Natural killer cell (primary cell): ENCODE results near the gene HPD. TPM values are rescaled to one million over a fixed set of nuclear protein-coding genes. Genes with fewer than 3 reads are reported as not detected.

Experiments used
- ATAC-seq, 3 donors: fragments of 150-1000 bp in 2 of 3; fragments of 200-7000 bp in 1 of 3; cut with Tn5 transposase; 1 replicate in 1 of 3; 2 replicates in 2 of 3; pipeline ENCODE4 v1.10.0; 2021; ENCODE audit warnings: mild to moderate bottlenecking in 2 of 3, moderate library complexity in 2 of 3
- DNase-seq, 2 donors: peaks; one replicate each; pipeline versions ENCODE4 v3.0.0 to v3.0.0-alpha.2; 2013 to 2021; ENCODE audit warnings: mixed read lengths in 1 of 2
- H3K27ac ChIP-seq: one replicate; pipeline ENCODE4 v1.5.1; 2013; ENCODE audit warnings: mild to moderate bottlenecking, low read length
- H3K27me3 ChIP-seq: one replicate; pipeline ENCODE4 v1.6.1; 2013; ENCODE audit warnings: low read length; ENCODE audit not compliant: control insufficient read depth, insufficient read depth
- H3K36me3 ChIP-seq: one replicate; pipeline ENCODE4 v1.6.1; 2013; ENCODE audit warnings: low read length; ENCODE audit not compliant: control insufficient read depth, insufficient read depth
- H3K4me1 ChIP-seq: one replicate; pipeline ENCODE4 v1.6.1; 2013; ENCODE audit warnings: low read length; ENCODE audit not compliant: control insufficient read depth, insufficient read depth
- H3K4me3 ChIP-seq: one replicate; pipeline ENCODE4 v1.5.1; 2013; ENCODE audit warnings: low read length
- H3K9me3 ChIP-seq: one replicate; pipeline ENCODE4 v1.6.1; 2013; ENCODE audit warnings: low read length; ENCODE audit not compliant: control insufficient read depth, insufficient read depth
- H3K27ac Mint-ChIP-seq, 2 donors: one replicate each; pipeline ENCODE4 v1.8.0; 2022; ENCODE audit warnings: mild to moderate bottlenecking in 2 of 2, mixed read lengths in 2 of 2, moderate library complexity in 1 of 2
- H3K27me3 Mint-ChIP-seq, 2 donors: one replicate each; pipeline ENCODE4 v1.8.0; 2022; ENCODE audit warnings: low read depth in 2 of 2, mixed read lengths in 2 of 2
- H3K36me3 Mint-ChIP-seq: one replicate; pipeline ENCODE4 v1.8.0; 2022; ENCODE audit warnings: mixed read lengths
- H3K4me1 Mint-ChIP-seq, 2 donors: one replicate each; pipeline ENCODE4 v1.8.0; 2022; ENCODE audit warnings: mixed read lengths in 2 of 2
- H3K4me3 Mint-ChIP-seq: one replicate; pipeline ENCODE4 v1.8.0; 2022; ENCODE audit warnings: mild to moderate bottlenecking, moderate library complexity, mixed read lengths
- H3K9me3 Mint-ChIP-seq, 2 donors: one replicate each; pipeline ENCODE4 v1.8.0; 2022; ENCODE audit warnings: mixed read lengths in 2 of 2
- CTCF ChIP-seq: fragments of 200-600 bp; IDR thresholded peaks from one replicate; pipeline ENCODE4 v1.8.0; 2022; ENCODE audit warnings: antibody characterized with exemption
- WGBS: methylation state at CpG from one replicate; pipeline ENCODE4 v1.1.7; 2013; ENCODE audit warnings: missing lambda C conversion rate; ENCODE audit not compliant: insufficient coverage; 5-methylcytosine and 5-hydroxymethylcytosine counted together
- intact Hi-C: fragments of 100-400 bp; cut with micrococcal nuclease; formaldehyde crosslinking; loops from one replicate; pipeline ENCODE4 v1.14.2; 2022
- total RNA-seq, 4 donors: library from RNA; stranded (reverse); fragments of 120-200 nt in 1 of 4; gene quantifications; one replicate each; pipeline versions ENCODE4 v1.2.3 to v1.2.4, GENCODE V29; 2013 to 2022

The HPD gene
- total RNA-seq, 3 donors from 2014 or later (not counting 1 experiment from before 2014, with no cell fraction given) = not detected

- peaks cover 17% of the 10 kb centered on the region for H3K4me1 ChIP-seq
- H3K27me3 ChIP-seq = no peaks in the 10 kb centered on the region
- 87% methylated on average over 3 of the region's 4 CpGs for WGBS
- intact Hi-C loops = no loop called here
- ATAC-seq = no peak
- no peaks in the 10 kb centered on the region for H3K36me3 ChIP-seq
- Mint-ChIP-seq H3K36me3 (no peaks in the 10 kb centered on the region), H3K9me3 (no peaks in the 10 kb centered on the region), H3K4me3 (peak overlapping the region; percentile 9), H3K4me1 (peaks cover 12 to 19% of the 10 kb centered on the region in 2 donors), H3K27ac (no peak overlapping the region), H3K27me3 (no peaks in the 10 kb centered on the region)
- no peak for TF ChIP-seq CTCF
- DNase-seq = no peak
- no peak overlapping the region for H3K27ac ChIP-seq
- H3K4me3 ChIP-seq = no peak overlapping the region
- no peaks in the 10 kb centered on the region for H3K9me3 ChIP-seq
Measured at GRCh38 chr12:121837680-121838079, 21.0 kb downstream of the HPD start.

- DNase-seq = no peak
- no peak for TF ChIP-seq CTCF
- peaks cover 46% of the 10 kb centered on the region for H3K36me3 ChIP-seq
- intact Hi-C loops = no loop called here
- no peak overlapping the region for H3K27ac ChIP-seq
- 93% methylated on average over 17 of the region's 19 CpGs for WGBS
- Mint-ChIP-seq H3K36me3 (peaks cover 8% of the 10 kb centered on the region), H3K4me1 (peaks cover 6 to 21% of the 10 kb centered on the region in 2 donors), H3K27me3 (no peaks in the 10 kb centered on the region), H3K27ac (peak overlapping the region in 1 of 2 donors; percentile 58), H3K9me3 (no peaks in the 10 kb centered on the region), H3K4me3 (no peak overlapping the region)
- H3K4me1 ChIP-seq = no peaks in the 10 kb centered on the region
- H3K4me3 ChIP-seq = no peak overlapping the region
- H3K27me3 ChIP-seq = no peaks in the 10 kb centered on the region
- no peaks in the 10 kb centered on the region for H3K9me3 ChIP-seq
- ATAC-seq = no peak
Measured at GRCh38 chr12:121831571-121832245, 27.0 kb downstream of the HPD start.

GRCh38 chr12:121830588-121831265, 27.9 kb downstream of the HPD start:
- no peak overlapping the region for H3K27ac ChIP-seq
- no peak for DNase-seq
- no peak for TF ChIP-seq CTCF
- intact Hi-C loops = no loop called here
- no peaks in the 10 kb centered on the region for H3K27me3 ChIP-seq
- peak overlapping the region in 1 of 2 donors; percentile 51 for H3K27ac Mint-ChIP-seq
- H3K9me3 Mint-ChIP-seq = no peaks in the 10 kb centered on the region
- no peak overlapping the region for H3K4me3 ChIP-seq
- peaks cover 8% of the 10 kb centered on the region for H3K36me3 Mint-ChIP-seq
- WGBS = 95% methylated on average over 29 of the region's 29 CpGs
- H3K36me3 ChIP-seq = peaks cover 53% of the 10 kb centered on the region
- H3K27me3 Mint-ChIP-seq = no peaks in the 10 kb centered on the region
- H3K4me1 Mint-ChIP-seq = peaks cover 13 to 28% of the 10 kb centered on the region in 2 donors
- no peak for ATAC-seq
- H3K9me3 ChIP-seq = no peaks in the 10 kb centered on the region
- no peaks in the 10 kb centered on the region for H3K4me1 ChIP-seq
- H3K4me3 Mint-ChIP-seq = no peak overlapping the region
